GM19099 (cell line): Measurements from ENCODE around the gene NUDCD3.

Experiments used
- POLR2A ChIP-seq: IDR thresholded peaks from 3 replicates; pipeline ENCODE4 v1.6.1; 2011; ENCODE audit warnings: low read depth; ENCODE audit not compliant: insufficient read length; ENCODE audit errors: extremely low read depth

NUDCD3 gene

DNA sequence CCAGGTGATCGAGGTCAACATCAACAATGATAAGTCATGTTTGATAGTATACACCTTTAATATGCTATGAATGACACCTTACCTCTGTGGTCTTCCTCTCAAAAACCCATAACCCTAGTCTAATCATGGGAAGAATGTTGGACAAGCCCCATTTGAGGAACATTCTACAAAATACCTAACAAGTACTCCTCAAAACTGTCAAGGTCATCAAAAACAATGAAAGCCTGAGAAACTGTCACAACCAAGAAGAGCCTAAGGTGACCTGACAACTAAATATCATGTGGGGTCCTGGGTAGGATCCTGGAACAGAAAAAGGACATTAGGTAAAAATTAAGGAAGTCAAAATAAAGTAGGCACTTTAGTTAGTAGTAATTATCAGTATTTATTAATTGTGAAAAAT is 5.9 kb upstream of the NUDCD3 start:
- no peak for TF ChIP-seq POLR2A

DNA sequence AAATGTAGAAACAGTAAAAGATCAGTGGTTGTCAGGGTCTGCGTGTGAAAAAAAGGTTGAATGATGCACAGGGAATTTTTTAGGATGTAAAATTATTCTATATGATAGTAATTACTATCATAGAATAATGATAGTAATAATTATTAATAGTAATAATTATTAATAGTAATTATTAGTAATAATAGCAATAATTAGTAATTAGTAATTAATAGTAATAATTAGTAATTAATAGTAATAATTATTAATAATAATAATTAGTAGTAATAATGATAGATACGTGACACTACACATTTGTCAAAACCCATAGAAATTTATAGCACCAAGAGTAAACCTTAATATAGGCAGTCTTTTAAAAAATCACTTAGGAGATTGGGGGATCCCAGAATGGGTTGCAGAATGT is 4.5 kb upstream of the NUDCD3 start:
- no peak for TF ChIP-seq POLR2A

DNA sequence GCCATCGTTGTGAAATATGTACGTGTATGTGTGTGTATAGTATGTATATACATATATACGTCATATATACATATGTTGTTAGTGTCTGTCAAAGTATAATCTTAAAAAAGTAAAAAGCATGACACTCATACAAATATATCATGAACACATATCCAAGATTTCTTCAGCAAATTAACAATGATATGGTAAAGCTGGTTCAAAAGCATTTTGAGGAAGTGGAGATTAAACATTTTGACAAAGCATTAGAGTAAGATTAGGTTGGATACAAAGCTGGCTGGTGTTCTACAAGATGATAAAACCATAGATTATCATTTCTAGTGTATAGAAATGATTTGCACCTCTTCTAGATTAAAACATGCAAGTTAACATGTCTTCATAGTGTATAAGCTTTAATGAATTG is 771 bp upstream of the NUDCD3 start:
- TF ChIP-seq POLR2A = no peak

- TF ChIP-seq POLR2A = no peak
Observed at GRCh38 chr7:44489955-44490350, 505 bp downstream of the NUDCD3 start.

- no peak for TF ChIP-seq POLR2A
Observed at GRCh38 chr7:44488955-44489354, 1.5 kb downstream of the NUDCD3 start.

DNA sequence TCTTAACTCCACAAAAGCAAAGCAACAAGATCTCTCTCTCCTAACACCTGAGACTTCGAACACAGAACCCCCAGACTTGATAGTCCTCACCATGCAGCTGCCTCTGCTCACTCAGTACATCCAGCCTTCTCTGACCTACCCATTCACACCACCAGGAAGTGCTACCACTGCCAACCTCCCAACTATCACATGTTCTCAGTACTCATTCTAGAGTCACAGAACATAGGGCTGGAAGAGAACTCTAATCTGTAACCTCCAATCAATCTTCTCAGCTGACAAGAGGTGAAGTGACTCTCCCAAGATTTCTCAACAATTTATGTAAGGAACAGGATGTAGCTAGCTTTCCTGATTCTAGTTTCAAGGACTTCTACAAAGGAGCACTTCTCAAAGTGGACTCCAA is 3.8 kb downstream of the NUDCD3 start:
- no peak for TF ChIP-seq POLR2A

DNA sequence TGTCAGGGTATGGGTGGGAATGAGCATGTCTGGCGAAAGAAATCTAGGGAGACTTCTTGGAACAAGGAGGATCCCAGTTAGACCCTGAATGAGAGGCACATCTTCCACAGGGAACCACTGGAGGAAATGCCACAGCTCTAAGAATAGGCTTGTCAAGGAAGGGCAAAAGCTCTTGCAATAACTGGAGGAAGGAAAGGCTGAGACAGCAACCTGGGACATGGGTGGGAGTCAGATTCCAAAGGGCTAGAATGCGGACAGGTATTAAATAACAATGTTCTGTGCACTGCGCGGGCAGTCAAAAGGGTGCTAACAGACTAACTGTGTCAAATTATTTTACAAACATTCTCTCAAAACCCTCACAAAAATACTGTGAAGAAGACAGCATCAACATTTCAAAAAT is 4.5 kb downstream of the NUDCD3 start:
- no peak for TF ChIP-seq POLR2A

GRCh38 chr7:44484482-44485313 is 5.8 kb downstream of the NUDCD3 start:
- no peak for TF ChIP-seq POLR2A

- no peak for TF ChIP-seq POLR2A
Observed at GRCh38 chr7:44482502-44483485, 7.7 kb downstream of the NUDCD3 start.

GRCh38 chr7:44477938-44478337 is 12.5 kb downstream of the NUDCD3 start:
- no peak for TF ChIP-seq POLR2A

- TF ChIP-seq POLR2A = no peak
Observed at GRCh38 chr7:44477063-44477830, 13.2 kb downstream of the NUDCD3 start.

GRCh38 chr7:44476313-44476712 is 14.1 kb downstream of the NUDCD3 start:
- no peak for TF ChIP-seq POLR2A

- no peak for TF ChIP-seq POLR2A
Observed at GRCh38 chr7:44473295-44473694, 17.2 kb downstream of the NUDCD3 start.

GRCh38 chr7:44472843-44473242 is 17.6 kb downstream of the NUDCD3 start:
- TF ChIP-seq POLR2A = no peak

GRCh38 chr7:44471850-44472249 is 18.6 kb downstream of the NUDCD3 start:
- TF ChIP-seq POLR2A = no peak

DNA sequence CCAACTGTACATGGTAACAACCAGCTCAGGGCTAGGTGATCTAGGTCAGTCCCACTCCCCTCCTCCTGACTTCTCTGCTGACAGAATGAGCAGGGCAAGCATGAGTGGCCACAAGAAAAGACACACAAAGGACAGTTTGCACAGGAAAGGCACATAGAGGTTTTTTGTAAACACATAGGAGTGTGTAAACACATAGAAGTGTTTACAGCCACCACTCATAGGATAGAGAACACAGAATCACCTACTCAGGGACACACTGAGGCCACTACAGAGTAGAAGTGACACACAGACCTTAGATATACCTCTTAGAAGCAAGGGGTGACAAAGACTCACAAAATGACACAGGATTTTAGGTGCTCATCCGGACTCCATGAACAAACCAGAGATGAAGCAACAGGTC is 19.0 kb downstream of the NUDCD3 start:
- TF ChIP-seq POLR2A = no peak
